Epithelial cell of prostate (primary cell): ENCODE data around the gene CST11.
"Not testable (repeated sequence)": the region's sequence is repeated elsewhere in the genome, so short reads cannot be mapped to it uniquely, and the experiment has no call there.

Source experiments
- DNase-seq: peaks from one replicate; pipeline ENCODE4 v3.0.0-alpha.2; 2011; ENCODE audit warnings: low read depth, low spot score
- H3K27ac ChIP-seq: fragments of 450-650 bp; 2 replicates; pipeline ENCODE4 v1.5.1; 2017; ENCODE audit warnings: mild to moderate bottlenecking

CST11 gene

GRCh38 chr20:23452776-23453175, at the start of gene CST11:
CST11 (minus strand) TSS chr20:23452876; CDS start chr20:23452811, 65 bp downstream.
- no peak within 1 kb of the TSS for H3K27ac ChIP-seq
- no peak for DNase-seq

GRCh38 chr20:23501926-23502325, 49.2 kb upstream of the CST11 start:
- DNase-seq = no peak
- H3K27ac ChIP-seq = no peak overlapping the region

- DNase-seq = no peak
Observed at GRCh38 chr20:23497536-23497935, 44.9 kb upstream of the CST11 start.

GRCh38 chr20:23493172-23493772, 40.6 kb upstream of the CST11 start:
- no peak overlapping the region for H3K27ac ChIP-seq
- no peak for DNase-seq

More at GRCh38 chr20:23497536-23497935, 44.9 kb upstream of the CST11 start:
- no peak overlapping the region for H3K27ac ChIP-seq

- no peak for DNase-seq
Observed at GRCh38 chr20:23492292-23492691, 39.6 kb upstream of the CST11 start.

GRCh38 chr20:23490817-23491216, 38.1 kb upstream of the CST11 start, which contains the start of gene CST8:
CST8 (plus strand) TSS chr20:23491117; CDS start chr20:23491668, 551 bp downstream.
- no peak within 1 kb of the TSS for H3K27ac ChIP-seq

More at GRCh38 chr20:23492292-23492691, 39.6 kb upstream of the CST11 start:
- no peak overlapping the region for H3K27ac ChIP-seq

GRCh38 chr20:23488996-23489395, 36.3 kb upstream of the CST11 start:
- DNase-seq = no peak
- no peak overlapping the region for H3K27ac ChIP-seq

More at GRCh38 chr20:23490817-23491216, 38.1 kb upstream of the CST11 start, which contains the start of gene CST8:
- DNase-seq = no peak

- H3K27ac ChIP-seq = no peak overlapping the region
- no peak for DNase-seq
Observed at GRCh38 chr20:23488470-23488869, 35.8 kb upstream of the CST11 start.

- no peak for DNase-seq
- no peak overlapping the region for H3K27ac ChIP-seq
Observed at GRCh38 chr20:23484081-23484480, 31.4 kb upstream of the CST11 start.

- DNase-seq = no peak
- no peak overlapping the region for H3K27ac ChIP-seq
Observed at GRCh38 chr20:23482138-23482537, 29.5 kb upstream of the CST11 start.

GRCh38 chr20:23479043-23479442, 26.4 kb upstream of the CST11 start:
- no peak for DNase-seq
- no peak overlapping the region for H3K27ac ChIP-seq

- no peak overlapping the region for H3K27ac ChIP-seq
- DNase-seq = no peak
Observed at GRCh38 chr20:23477223-23477622, 24.5 kb upstream of the CST11 start.

GRCh38 chr20:23476015-23476754, 23.5 kb upstream of the CST11 start:
- no peak for DNase-seq
- no peak overlapping the region for H3K27ac ChIP-seq

GRCh38 chr20:23475395-23475794, 22.7 kb upstream of the CST11 start:
- no peak overlapping the region for H3K27ac ChIP-seq
- no peak for DNase-seq

- DNase-seq, H3K27ac ChIP-seq: not testable (repeated sequence)
Observed at GRCh38 chr20:23473293-23473692, 20.6 kb upstream of the CST11 start.

GRCh38 chr20:23472306-23472705, 19.6 kb upstream of the CST11 start:
- DNase-seq, H3K27ac ChIP-seq: not testable (repeated sequence)

- not testable (repeated sequence) for H3K27ac ChIP-seq, DNase-seq
Observed at GRCh38 chr20:23466961-23467360, 14.3 kb upstream of the CST11 start.

- DNase-seq = no peak
- no peak overlapping the region for H3K27ac ChIP-seq
Observed at GRCh38 chr20:23461180-23461579, 8.5 kb upstream of the CST11 start.

- H3K27ac ChIP-seq = no peak overlapping the region
- DNase-seq = no peak
Observed at GRCh38 chr20:23459461-23460150, 6.9 kb upstream of the CST11 start.

- DNase-seq = no peak
- no peak overlapping the region for H3K27ac ChIP-seq
Observed at GRCh38 chr20:23456873-23457272, 4.2 kb upstream of the CST11 start.

GRCh38 chr20:23456409-23456808, 3.7 kb upstream of the CST11 start:
- H3K27ac ChIP-seq = no peak overlapping the region
- DNase-seq = no peak
